ENCODE measurements around the gene DNAH6.

The DNAH6 gene

GRCh38 chr2:84697895-84698294 is 181.6 kb downstream of the DNAH6 start:
- no peak for DNase-seq

- no peak for DNase-seq
Measured at GRCh38 chr2:84700006-84700405, 183.7 kb downstream of the DNAH6 start.

- DNase-seq = no peak
Measured at GRCh38 chr2:84701880-84702279, 185.6 kb downstream of the DNAH6 start.

GRCh38 chr2:84702941-84703340 is 186.6 kb downstream of the DNAH6 start:
- DNase-seq = no peak

- no peak for DNase-seq
Measured at GRCh38 chr2:84703831-84704230, 187.5 kb downstream of the DNAH6 start.

- no peak for DNase-seq
Measured at GRCh38 chr2:84704505-84705244, 188.4 kb downstream of the DNAH6 start.

GRCh38 chr2:84705858-84706257 is 189.6 kb downstream of the DNAH6 start:
- no peak for DNase-seq

GRCh38 chr2:84708442-84708841 is 192.1 kb downstream of the DNAH6 start:
- DNase-seq = no peak

- no peak for DNase-seq
Measured at GRCh38 chr2:84711651-84712050, 195.4 kb downstream of the DNAH6 start.

GRCh38 chr2:84713441-84713840 is 197.1 kb downstream of the DNAH6 start:
- DNase-seq = no peak

- no peak for DNase-seq
Measured at GRCh38 chr2:84716564-84716963, 200.3 kb downstream of the DNAH6 start.

- no peak for DNase-seq
Measured at GRCh38 chr2:84717302-84717701, 201.0 kb downstream of the DNAH6 start.

- DNase-seq = no peak
Measured at GRCh38 chr2:84719434-84719833, 203.1 kb downstream of the DNAH6 start.

- DNase-seq = no peak
Measured at GRCh38 chr2:84723831-84724230, 207.5 kb downstream of the DNAH6 start.

- DNase-seq = no peak
Measured at GRCh38 chr2:84725717-84726116, 209.4 kb downstream of the DNAH6 start.

- DNase-seq = no peak
Measured at GRCh38 chr2:84727315-84727714, 211.0 kb downstream of the DNAH6 start.

- DNase-seq = no peak
Measured at GRCh38 chr2:84729224-84729623, 212.9 kb downstream of the DNAH6 start.

GRCh38 chr2:84731185-84731584 is 214.9 kb downstream of the DNAH6 start:
- DNase-seq = no peak

- DNase-seq = no peak
Measured at GRCh38 chr2:84732897-84733778, 216.8 kb downstream of the DNAH6 start.

GRCh38 chr2:84735389-84735788 is 219.1 kb downstream of the DNAH6 start:
- no peak for DNase-seq

- DNase-seq = no peak
Measured at GRCh38 chr2:84741182-84741822, 225.0 kb downstream of the DNAH6 start.

- DNase-seq = no peak
Measured at GRCh38 chr2:84748341-84748740, 232.0 kb downstream of the DNAH6 start.

- no peak for DNase-seq
Measured at GRCh38 chr2:84749442-84749841, 233.1 kb downstream of the DNAH6 start.

- DNase-seq = no peak
Measured at GRCh38 chr2:84755096-84755495, 238.8 kb downstream of the DNAH6 start.
